ENCODE data around the gene PES1.

DNA sequence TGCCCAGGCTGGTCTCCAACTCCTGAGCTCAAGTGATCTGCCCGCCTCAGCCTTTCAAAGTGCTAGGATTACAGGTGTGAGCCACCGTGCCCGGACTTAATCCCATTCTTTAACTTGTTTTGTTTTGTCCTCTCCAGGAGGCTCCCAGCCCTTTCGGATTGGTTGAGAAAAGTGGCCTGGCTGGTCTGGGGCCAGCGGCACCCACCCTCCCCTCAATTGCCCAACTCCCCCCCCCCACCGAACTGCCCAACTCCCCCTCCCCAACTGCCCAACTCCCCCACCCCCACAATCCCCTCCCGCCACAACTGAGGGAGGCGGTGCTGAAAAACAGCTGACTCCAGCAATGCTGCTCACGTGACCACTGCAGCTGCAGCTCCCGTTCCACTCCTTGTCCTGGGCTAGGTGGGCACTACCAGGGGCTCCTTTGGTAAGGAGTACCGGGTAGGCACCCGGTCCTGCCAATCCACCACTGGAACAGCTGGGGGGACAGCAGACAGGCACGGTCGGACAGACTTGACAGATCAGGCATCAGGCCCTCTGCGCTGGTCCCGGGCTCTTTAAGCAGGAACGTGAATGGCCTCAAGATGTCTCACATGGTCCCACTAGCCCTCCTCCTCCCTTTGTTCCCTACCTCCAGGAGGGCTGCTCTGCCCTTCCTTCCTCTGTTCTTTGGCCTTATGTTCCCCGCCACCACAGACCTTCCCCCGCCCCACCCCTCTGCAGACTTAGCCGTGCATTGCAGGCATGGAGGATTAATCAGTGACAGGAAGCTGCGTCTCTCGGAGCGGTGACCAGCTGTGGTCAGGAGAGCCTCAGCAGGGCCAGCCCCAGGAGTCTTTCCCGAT, 15.0 kb upstream of the PES1 start, which contains the start of gene TCN2:
- TF ChIP-seq, protein P1, sequence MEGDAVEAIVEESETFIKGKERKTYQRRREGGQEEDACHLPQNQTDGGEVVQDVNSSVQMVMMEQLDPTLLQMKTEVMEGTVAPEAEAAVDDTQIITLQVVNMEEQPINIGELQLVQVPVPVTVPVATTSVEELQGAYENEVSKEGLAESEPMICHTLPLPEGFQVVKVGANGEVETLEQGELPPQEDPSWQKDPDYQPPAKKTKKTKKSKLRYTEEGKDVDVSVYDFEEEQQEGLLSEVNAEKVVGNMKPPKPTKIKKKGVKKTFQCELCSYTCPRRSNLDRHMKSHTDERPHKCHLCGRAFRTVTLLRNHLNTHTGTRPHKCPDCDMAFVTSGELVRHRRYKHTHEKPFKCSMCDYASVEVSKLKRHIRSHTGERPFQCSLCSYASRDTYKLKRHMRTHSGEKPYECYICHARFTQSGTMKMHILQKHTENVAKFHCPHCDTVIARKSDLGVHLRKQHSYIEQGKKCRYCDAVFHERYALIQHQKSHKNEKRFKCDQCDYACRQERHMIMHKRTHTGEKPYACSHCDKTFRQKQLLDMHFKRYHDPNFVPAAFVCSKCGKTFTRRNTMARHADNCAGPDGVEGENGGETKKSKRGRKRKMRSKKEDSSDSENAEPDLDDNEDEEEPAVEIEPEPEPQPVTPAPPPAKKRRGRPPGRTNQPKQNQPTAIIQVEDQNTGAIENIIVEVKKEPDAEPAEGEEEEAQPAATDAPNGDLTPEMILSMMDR (IDR thresholded peaks at IDR 0.05) = no peak
- peak in 1 of 2 donors; percentile 40 for TF ChIP-seq POLR2A (IDR thresholded peaks at IDR 0.05)

All from heart left ventricle (tissue), 13 donors.